SU-DHL-6 (cell line): ENCODE measurements around the gene SUMF1.

Experiments
- H2AFZ ChIP-seq: fragments of 200-600 bp; sonication (generic); 2 replicates; pipeline ENCODE4 v1.6.1; 2014; ENCODE audit warnings: low read depth, mild to moderate bottlenecking, moderate library complexity, mixed read lengths, antibody characterized with exemption, low read length; ENCODE audit not compliant: severe bottlenecking
- H3F3A ChIP-seq: fragments of 200-600 bp; shearing (Covaris generic); 2 replicates; pipeline ENCODE4 v1.6.0; 2016; ENCODE audit warnings: antibody characterized with exemption, mild to moderate bottlenecking; ENCODE audit not compliant: insufficient read depth
- H3K27ac ChIP-seq: fragments of 200-600 bp; sonication (generic); 2 replicates; pipeline ENCODE4 v1.5.1; 2016; ENCODE audit warnings: low read depth, mild to moderate bottlenecking, low read length, moderate library complexity, mixed read lengths
- H3K27me3 ChIP-seq: fragments of 200-600 bp; sonication (generic), shearing (Covaris generic); 2 replicates; pipeline ENCODE4 v1.6.0; 2014; ENCODE audit warnings: mild to moderate bottlenecking, low read length
- H3K36me3 ChIP-seq: fragments of 200-600 bp; sonication (generic); 2 replicates; pipeline ENCODE4 v1.6.1; 2014; ENCODE audit warnings: mild to moderate bottlenecking, low read length, mixed read lengths
- H3K4me2 ChIP-seq: fragments of 300-600, 200-600 bp; shearing (Covaris generic), sonication (generic); 2 replicates; pipeline ENCODE4 v1.6.0; 2014; ENCODE audit warnings: low read length, low read depth, mild to moderate bottlenecking; ENCODE audit not compliant: poor library complexity, severe bottlenecking
- H3K4me3 ChIP-seq: fragments of 200-600 bp; sonication (generic); 2 replicates; pipeline ENCODE4 v1.5.1; 2014; ENCODE audit warnings: antibody characterized with exemption, low read length, mild to moderate bottlenecking, mixed read lengths; ENCODE audit not compliant: insufficient read depth, poor library complexity, severe bottlenecking
- H3K79me2 ChIP-seq: fragments of 200-600 bp; sonication (generic); 2 replicates; pipeline ENCODE4 v1.6.1; 2014; ENCODE audit warnings: mild to moderate bottlenecking, low read length, moderate library complexity; ENCODE audit not compliant: insufficient read depth
- H3K9ac ChIP-seq: fragments of 200-600 bp; sonication (generic); 2 replicates; pipeline ENCODE4 v1.7.0; 2014; ENCODE audit warnings: mild to moderate bottlenecking, low read length
- H3K9me2 ChIP-seq: fragments of 200-600 bp; sonication (generic); replicated peaks from 2 replicates; pipeline ENCODE4 v1.6.1; 2014; ENCODE audit warnings: low read length; ENCODE audit not compliant: insufficient read depth
- H3K9me3 ChIP-seq: fragments of 200-600 bp; sonication (generic); 2 replicates; pipeline ENCODE4 v1.6.1; 2014; ENCODE audit warnings: low read length, mixed read lengths; ENCODE audit not compliant: insufficient read depth
- H4K20me1 ChIP-seq: fragments of 200-600 bp; sonication (generic); 2 replicates; pipeline ENCODE4 v1.6.1; 2014; ENCODE audit warnings: low read depth, mild to moderate bottlenecking, antibody characterized with exemption, low read length, moderate library complexity, mixed read lengths
- EZH2phosphoT487 ChIP-seq: fragments of 200-600 bp; sonication (generic), shearing (Covaris generic); conservative IDR thresholded peaks from 2 replicates; pipeline ENCODE4 v1.6.1; 2018; ENCODE audit warnings: mild to moderate bottlenecking, antibody characterized with exemption, low read length, moderate library complexity, mixed read lengths
- TF ChIP-seq, protein P1 (sequence below): fragments of 200-600 bp; sonication (generic); IDR thresholded peaks from one replicate; pipeline ENCODE4 v1.5.1; 2017; ENCODE audit warnings: antibody characterized with exemption, mild to moderate bottlenecking, low read length, moderate library complexity; ENCODE audit not compliant: insufficient read depth, poor library complexity, severe bottlenecking

Gene SUMF1

GRCh38 chr3:4351872-4352271, 115.2 kb downstream of the SUMF1 start:
- Histone ChIP-seq H3K36me3 (no peaks in the 10 kb centered on the region), H3K79me2 (no peaks in the 10 kb centered on the region), H3K9me3 (no peaks in the 10 kb centered on the region), H3K27ac (no peak overlapping the region), H2AFZ (no peak overlapping the region), H3K27me3 (no peaks in the 10 kb centered on the region), H3K9me2 (no peaks in the 10 kb centered on the region), H4K20me1 (no peaks in the 10 kb centered on the region), H3K9ac (no peak overlapping the region), H3F3A (no peaks in the 10 kb centered on the region), H3K4me3 (no peak overlapping the region), H3K4me2 (no peak overlapping the region)
- no peak for TF ChIP-seq EZH2phosphoT487
- TF ChIP-seq, protein P1, sequence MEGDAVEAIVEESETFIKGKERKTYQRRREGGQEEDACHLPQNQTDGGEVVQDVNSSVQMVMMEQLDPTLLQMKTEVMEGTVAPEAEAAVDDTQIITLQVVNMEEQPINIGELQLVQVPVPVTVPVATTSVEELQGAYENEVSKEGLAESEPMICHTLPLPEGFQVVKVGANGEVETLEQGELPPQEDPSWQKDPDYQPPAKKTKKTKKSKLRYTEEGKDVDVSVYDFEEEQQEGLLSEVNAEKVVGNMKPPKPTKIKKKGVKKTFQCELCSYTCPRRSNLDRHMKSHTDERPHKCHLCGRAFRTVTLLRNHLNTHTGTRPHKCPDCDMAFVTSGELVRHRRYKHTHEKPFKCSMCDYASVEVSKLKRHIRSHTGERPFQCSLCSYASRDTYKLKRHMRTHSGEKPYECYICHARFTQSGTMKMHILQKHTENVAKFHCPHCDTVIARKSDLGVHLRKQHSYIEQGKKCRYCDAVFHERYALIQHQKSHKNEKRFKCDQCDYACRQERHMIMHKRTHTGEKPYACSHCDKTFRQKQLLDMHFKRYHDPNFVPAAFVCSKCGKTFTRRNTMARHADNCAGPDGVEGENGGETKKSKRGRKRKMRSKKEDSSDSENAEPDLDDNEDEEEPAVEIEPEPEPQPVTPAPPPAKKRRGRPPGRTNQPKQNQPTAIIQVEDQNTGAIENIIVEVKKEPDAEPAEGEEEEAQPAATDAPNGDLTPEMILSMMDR, result no peak

GRCh38 chr3:4351164-4351855, 115.8 kb downstream of the SUMF1 start:
- Histone ChIP-seq H3K9ac (no peak overlapping the region), H3K4me2 (no peak overlapping the region), H3F3A (no peaks in the 10 kb centered on the region), H3K9me3 (no peaks in the 10 kb centered on the region), H4K20me1 (no peaks in the 10 kb centered on the region), H3K4me3 (no peak overlapping the region), H3K27me3 (no peaks in the 10 kb centered on the region), H3K27ac (no peak overlapping the region), H3K36me3 (no peaks in the 10 kb centered on the region), H2AFZ (no peak overlapping the region), H3K9me2 (no peaks in the 10 kb centered on the region), H3K79me2 (no peaks in the 10 kb centered on the region)
- TF ChIP-seq, protein P1, result no peak

DNA sequence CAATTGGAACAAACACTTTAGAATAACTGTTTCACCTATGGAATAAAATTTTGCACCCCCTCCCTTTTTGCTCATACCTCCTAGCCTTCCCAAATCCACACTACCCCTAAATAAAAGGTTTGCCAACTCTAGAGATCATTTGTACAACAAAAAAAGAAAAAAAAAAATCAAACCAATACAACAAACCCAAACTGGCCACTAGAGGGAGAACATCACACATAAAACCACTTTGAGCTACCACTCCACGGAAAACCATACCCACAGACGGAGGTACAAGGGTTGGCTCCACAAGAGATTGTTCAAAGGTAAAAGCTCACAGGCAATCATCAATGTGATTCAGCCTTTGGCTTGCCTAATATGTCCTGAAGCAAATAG, 116.3 kb downstream of the SUMF1 start:
- Histone ChIP-seq H3K36me3 (no peaks in the 10 kb centered on the region), H3K79me2 (no peaks in the 10 kb centered on the region), H3F3A (no peaks in the 10 kb centered on the region), H3K4me3 (no peak overlapping the region), H3K27me3 (no peaks in the 10 kb centered on the region), H3K4me2 (no peak overlapping the region), H3K9me3 (no peaks in the 10 kb centered on the region), H3K9ac (no peak overlapping the region), H3K9me2 (no peaks in the 10 kb centered on the region), H3K27ac (no peak overlapping the region), H4K20me1 (no peaks in the 10 kb centered on the region), H2AFZ (no peak overlapping the region)
- TF ChIP-seq EZH2phosphoT487, result no peak
- TF ChIP-seq, protein P1, result peak; percentile 63
